ENCODE results near the gene DIPK1C.

DNA sequence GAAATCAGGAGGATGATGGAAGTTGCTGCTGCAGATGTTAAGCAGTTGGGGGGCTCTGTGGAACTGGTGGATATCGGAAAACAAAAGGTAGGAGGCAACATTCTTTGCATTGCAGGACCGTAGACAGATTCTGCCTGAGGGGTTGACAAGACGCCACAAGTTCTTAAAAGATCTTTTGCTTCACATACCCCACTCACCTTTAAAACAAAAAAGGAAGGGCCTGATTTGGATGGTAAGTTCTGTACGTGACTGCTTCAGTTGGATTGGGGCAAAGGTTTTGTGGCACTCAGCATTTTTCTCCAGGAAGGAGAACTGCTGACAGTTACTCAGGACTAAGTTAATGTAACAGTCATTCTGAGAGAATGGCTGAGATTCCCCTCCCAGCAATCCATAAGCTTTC is 44.3 kb upstream of the DIPK1C start:
- TF ChIP-seq, protein P1, sequence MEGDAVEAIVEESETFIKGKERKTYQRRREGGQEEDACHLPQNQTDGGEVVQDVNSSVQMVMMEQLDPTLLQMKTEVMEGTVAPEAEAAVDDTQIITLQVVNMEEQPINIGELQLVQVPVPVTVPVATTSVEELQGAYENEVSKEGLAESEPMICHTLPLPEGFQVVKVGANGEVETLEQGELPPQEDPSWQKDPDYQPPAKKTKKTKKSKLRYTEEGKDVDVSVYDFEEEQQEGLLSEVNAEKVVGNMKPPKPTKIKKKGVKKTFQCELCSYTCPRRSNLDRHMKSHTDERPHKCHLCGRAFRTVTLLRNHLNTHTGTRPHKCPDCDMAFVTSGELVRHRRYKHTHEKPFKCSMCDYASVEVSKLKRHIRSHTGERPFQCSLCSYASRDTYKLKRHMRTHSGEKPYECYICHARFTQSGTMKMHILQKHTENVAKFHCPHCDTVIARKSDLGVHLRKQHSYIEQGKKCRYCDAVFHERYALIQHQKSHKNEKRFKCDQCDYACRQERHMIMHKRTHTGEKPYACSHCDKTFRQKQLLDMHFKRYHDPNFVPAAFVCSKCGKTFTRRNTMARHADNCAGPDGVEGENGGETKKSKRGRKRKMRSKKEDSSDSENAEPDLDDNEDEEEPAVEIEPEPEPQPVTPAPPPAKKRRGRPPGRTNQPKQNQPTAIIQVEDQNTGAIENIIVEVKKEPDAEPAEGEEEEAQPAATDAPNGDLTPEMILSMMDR (IDR thresholded peaks at IDR 0.05), result no peak
- TF ChIP-seq POLR2A (IDR thresholded peaks at IDR 0.05), result no peak

All from tibial nerve (tissue), 3 donors.